OCI-LY3 (cell line): ENCODE results near the gene UIMC1.

Experiments
- H2AFZ ChIP-seq: fragments of 200-600, 300-600 bp; shearing (Covaris generic); 2 replicates; pipeline ENCODE4 v1.6.0; 2014; ENCODE audit warnings: antibody characterized with exemption, low read depth, low read length
- H3K27ac ChIP-seq: fragments of 200-600, 300-600 bp; sonication (generic); 2 replicates; pipeline ENCODE4 v1.5.1; 2014; ENCODE audit warnings: mild to moderate bottlenecking, low read length, moderate library complexity, mixed read lengths
- H3K27me3 ChIP-seq: fragments of 200-600, 300-600 bp; sonication (generic); 2 replicates; pipeline ENCODE4 v1.6.1; 2014; ENCODE audit warnings: low read depth, low read length, mixed read lengths
- H3K36me3 ChIP-seq: fragments of 200-600, 300-600 bp; sonication (generic); replicated peaks from 2 replicates; pipeline ENCODE3; 2014; ENCODE audit warnings: low read depth, low read length, mixed read lengths
- H3K4me1 ChIP-seq: fragments of 300-600, 200-600 bp; sonication (generic); 2 replicates; pipeline ENCODE4 v1.6.1; 2014; ENCODE audit warnings: low read length, mixed read lengths
- H3K4me2 ChIP-seq: fragments of 200-600, 300-600 bp; sonication (generic); 2 replicates; pipeline ENCODE4 v1.6.1; 2014; ENCODE audit warnings: low read length, mixed read lengths
- H3K4me3 ChIP-seq: fragments of 300-600, 200-600 bp; sonication (generic); 2 replicates; pipeline ENCODE4 v1.5.1; 2014; ENCODE audit warnings: antibody characterized with exemption, mild to moderate bottlenecking, low read length, moderate library complexity
- H3K79me2 ChIP-seq: fragments of 300-600, 200-600 bp; shearing (Covaris generic); 2 replicates; pipeline ENCODE4 v1.6.1; 2014; ENCODE audit warnings: mild to moderate bottlenecking, low read length, mixed read lengths
- H3K9ac ChIP-seq: fragments of 300-600, 200-600 bp; shearing (Covaris generic); 2 replicates; pipeline ENCODE4 v1.6.0; 2014; ENCODE audit warnings: mild to moderate bottlenecking, low read length, moderate library complexity
- H3K9me3 ChIP-seq: fragments of 200-600, 300-600 bp; shearing (Covaris generic); 2 replicates; pipeline ENCODE4 v1.6.1; 2014; ENCODE audit warnings: low read length, mixed read lengths; ENCODE audit not compliant: insufficient read depth
- H4K20me1 ChIP-seq: fragments of 200-600, 300-600 bp; sonication (generic); 2 replicates; pipeline ENCODE4 v1.6.1; 2016; ENCODE audit warnings: low read length, mixed read lengths; ENCODE audit not compliant: insufficient read depth
- EZH2phosphoT487 ChIP-seq: fragments of 200-600 bp; shearing (Covaris generic); IDR thresholded peaks from 2 replicates; pipeline ENCODE4 v1.6.1; 2018; ENCODE audit warnings: antibody characterized with exemption, mixed run types, low read depth
- TF ChIP-seq, protein P1 (sequence below): fragments of 200-600, 300-600 bp; sonication (generic); IDR thresholded peaks from 2 replicates; pipeline ENCODE4 v1.5.1; 2014; ENCODE audit warnings: antibody characterized with exemption, low read length, low read depth

Gene UIMC1

DNA sequence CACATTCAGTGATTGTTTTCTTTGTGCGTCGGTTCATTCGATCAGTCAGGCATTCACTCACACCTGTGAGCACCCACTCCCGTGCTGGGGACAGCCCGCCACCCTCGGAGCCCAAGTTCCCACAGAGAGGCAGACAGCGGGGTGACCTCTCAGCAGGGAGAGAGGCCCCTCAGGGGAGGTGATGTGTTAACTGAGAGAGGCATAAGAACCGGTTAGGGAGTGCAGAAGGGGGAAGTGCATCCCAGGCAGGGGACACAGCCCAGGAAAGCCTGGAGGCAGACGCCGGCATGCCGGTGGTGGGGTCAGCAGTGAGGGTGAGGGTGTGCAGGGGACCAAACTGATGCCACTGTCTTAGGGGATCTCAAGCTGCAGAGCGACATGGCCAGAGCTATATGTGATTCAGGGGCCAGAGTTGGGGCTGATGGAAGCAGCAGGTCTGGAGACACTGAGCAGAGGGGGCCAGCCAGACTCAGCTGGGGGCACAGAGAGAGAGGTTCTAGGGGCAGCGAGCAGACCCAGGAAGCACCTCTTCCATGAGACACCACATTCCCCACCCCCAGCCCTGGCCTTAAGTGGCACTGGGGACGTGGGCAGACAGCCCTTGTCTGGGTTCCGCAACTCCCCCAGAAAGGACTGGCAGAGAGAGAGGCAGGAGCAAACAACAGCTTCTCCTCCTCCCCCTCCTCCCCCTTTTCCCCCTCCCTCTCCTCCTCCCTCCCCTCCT, 143.4 kb downstream of the UIMC1 start:
- no peak overlapping the region for H3K9ac ChIP-seq
- H3K36me3 ChIP-seq, result no peaks in the 10 kb centered on the region
- no peak overlapping the region for H3K27ac ChIP-seq
- H3K79me2 ChIP-seq, result no peaks in the 10 kb centered on the region
- H3K4me1 ChIP-seq, result peaks cover 11% of the 10 kb centered on the region
- TF ChIP-seq EZH2phosphoT487, result no peak
- TF ChIP-seq, protein P1, sequence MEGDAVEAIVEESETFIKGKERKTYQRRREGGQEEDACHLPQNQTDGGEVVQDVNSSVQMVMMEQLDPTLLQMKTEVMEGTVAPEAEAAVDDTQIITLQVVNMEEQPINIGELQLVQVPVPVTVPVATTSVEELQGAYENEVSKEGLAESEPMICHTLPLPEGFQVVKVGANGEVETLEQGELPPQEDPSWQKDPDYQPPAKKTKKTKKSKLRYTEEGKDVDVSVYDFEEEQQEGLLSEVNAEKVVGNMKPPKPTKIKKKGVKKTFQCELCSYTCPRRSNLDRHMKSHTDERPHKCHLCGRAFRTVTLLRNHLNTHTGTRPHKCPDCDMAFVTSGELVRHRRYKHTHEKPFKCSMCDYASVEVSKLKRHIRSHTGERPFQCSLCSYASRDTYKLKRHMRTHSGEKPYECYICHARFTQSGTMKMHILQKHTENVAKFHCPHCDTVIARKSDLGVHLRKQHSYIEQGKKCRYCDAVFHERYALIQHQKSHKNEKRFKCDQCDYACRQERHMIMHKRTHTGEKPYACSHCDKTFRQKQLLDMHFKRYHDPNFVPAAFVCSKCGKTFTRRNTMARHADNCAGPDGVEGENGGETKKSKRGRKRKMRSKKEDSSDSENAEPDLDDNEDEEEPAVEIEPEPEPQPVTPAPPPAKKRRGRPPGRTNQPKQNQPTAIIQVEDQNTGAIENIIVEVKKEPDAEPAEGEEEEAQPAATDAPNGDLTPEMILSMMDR, result no peak
- peak overlapping the region; percentile 70 for H3K4me3 ChIP-seq
- peak overlapping the region; percentile 61 for H2AFZ ChIP-seq
- no peaks in the 10 kb centered on the region for H4K20me1 ChIP-seq
- H3K27me3 ChIP-seq, result peaks cover 29% of the 10 kb centered on the region
- H3K9me3 ChIP-seq, result no peaks in the 10 kb centered on the region
- H3K4me2 ChIP-seq, result peak overlapping the region; percentile 72

DNA sequence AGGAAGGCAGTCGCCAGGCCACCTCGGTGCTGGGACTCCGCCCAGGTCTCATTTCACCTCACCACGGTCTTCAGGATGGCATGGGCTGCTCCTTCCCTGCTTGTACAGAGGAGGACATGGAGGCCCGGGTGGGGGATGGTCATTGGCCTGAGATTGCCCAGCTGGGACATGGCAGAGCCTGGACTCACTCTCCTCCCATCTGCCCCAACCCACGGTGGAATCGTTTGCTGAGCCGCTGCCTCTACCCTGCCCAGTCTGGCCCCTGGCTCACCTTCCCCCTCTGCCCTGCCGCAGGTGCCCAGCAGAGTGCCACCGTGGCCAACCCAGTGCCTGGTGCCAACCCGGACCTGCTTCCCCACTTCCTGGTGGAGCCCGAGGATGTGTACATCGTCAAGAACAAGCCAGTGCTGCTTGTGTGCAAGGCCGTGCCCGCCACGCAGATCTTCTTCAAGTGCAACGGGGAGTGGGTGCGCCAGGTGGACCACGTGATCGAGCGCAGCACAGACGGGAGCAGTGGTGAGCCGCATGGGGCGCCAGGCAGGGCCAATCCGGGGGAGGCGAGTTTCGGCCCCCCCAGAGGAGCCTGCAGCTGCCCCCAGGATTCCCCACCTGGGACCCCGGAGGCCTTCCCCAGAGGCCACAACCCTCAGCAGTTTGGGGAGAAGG, 144.1 kb downstream of the UIMC1 start:
- TF ChIP-seq EZH2phosphoT487, result no peak
- TF ChIP-seq, protein P1, result no peak
- H3K36me3 ChIP-seq, result no peaks in the 10 kb centered on the region
- H2AFZ ChIP-seq, result peak overlapping the region; percentile 61
- H3K4me1 ChIP-seq, result peaks cover 11% of the 10 kb centered on the region
- H3K9ac ChIP-seq, result no peak overlapping the region
- H3K27ac ChIP-seq, result no peak overlapping the region
- H3K4me3 ChIP-seq, result peak overlapping the region; percentile 70
- H3K4me2 ChIP-seq, result peak overlapping the region; percentile 72
- H4K20me1 ChIP-seq, result no peaks in the 10 kb centered on the region
- H3K79me2 ChIP-seq, result no peaks in the 10 kb centered on the region
- H3K9me3 ChIP-seq, result no peaks in the 10 kb centered on the region
- H3K27me3 ChIP-seq, result peaks cover 37% of the 10 kb centered on the region

GRCh38 chr5:176861276-176861675, 145.3 kb downstream of the UIMC1 start:
- no peaks in the 10 kb centered on the region for H3K36me3 ChIP-seq
- no peak overlapping the region for H3K4me2 ChIP-seq
- no peak overlapping the region for H2AFZ ChIP-seq
- peaks cover 38% of the 10 kb centered on the region for H3K27me3 ChIP-seq
- H4K20me1 ChIP-seq, result no peaks in the 10 kb centered on the region
- H3K4me3 ChIP-seq, result no peak overlapping the region
- no peak overlapping the region for H3K27ac ChIP-seq
- H3K79me2 ChIP-seq, result no peaks in the 10 kb centered on the region
- no peak overlapping the region for H3K9ac ChIP-seq
- TF ChIP-seq, protein P1, result no peak
- no peak for TF ChIP-seq EZH2phosphoT487
- no peaks in the 10 kb centered on the region for H3K9me3 ChIP-seq
- H3K4me1 ChIP-seq, result peaks cover 11% of the 10 kb centered on the region

- H3K9me3 ChIP-seq, result no peaks in the 10 kb centered on the region
- no peak overlapping the region for H2AFZ ChIP-seq
- no peaks in the 10 kb centered on the region for H4K20me1 ChIP-seq
- TF ChIP-seq, protein P1, result no peak
- no peak for TF ChIP-seq EZH2phosphoT487
- no peak overlapping the region for H3K9ac ChIP-seq
- H3K27me3 ChIP-seq, result peaks cover 30% of the 10 kb centered on the region
- no peaks in the 10 kb centered on the region for H3K36me3 ChIP-seq
- H3K27ac ChIP-seq, result no peak overlapping the region
- no peak overlapping the region for H3K4me3 ChIP-seq
- peaks cover 11% of the 10 kb centered on the region for H3K4me1 ChIP-seq
- no peaks in the 10 kb centered on the region for H3K79me2 ChIP-seq
- no peak overlapping the region for H3K4me2 ChIP-seq
Measured at GRCh38 chr5:176860381-176860780, 146.2 kb downstream of the UIMC1 start.
